Measurements from ENCODE around the gene EFNA3. TPM values are rescaled to one million over a fixed set of nuclear protein-coding genes. Genes with fewer than 3 reads are reported as not detected.
A peak's percentile ranks its signal among the peaks of the same experiment; 100 is the strongest.

EFNA3 gene
- total RNA-seq, 4 donors from 2014 or later, result 2.3 to 8.7 (median 5.3) TPM

DNA sequence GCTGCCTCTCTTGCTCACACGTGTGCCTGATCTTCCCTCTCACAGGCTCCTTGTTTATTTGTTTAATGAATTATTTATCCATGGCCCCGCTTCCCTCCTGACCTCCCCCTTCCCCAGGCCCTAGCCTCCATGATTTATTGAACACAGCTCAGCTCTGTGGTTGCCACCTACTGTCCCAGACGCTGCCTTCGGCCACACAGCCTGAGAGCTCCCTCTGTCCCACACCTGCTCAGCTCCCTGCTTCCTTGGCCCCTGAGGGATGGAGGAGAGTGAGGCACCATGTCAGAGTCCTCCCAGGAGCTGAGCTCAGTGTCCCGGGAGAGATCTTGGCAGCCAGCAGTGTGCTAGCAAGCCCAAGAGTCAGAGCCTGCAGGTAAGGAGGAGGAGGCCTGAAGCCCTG lies 3.1 kb upstream of the EFNA3 start:
- DNase-seq, result no peak
- TF ChIP-seq, protein P1, sequence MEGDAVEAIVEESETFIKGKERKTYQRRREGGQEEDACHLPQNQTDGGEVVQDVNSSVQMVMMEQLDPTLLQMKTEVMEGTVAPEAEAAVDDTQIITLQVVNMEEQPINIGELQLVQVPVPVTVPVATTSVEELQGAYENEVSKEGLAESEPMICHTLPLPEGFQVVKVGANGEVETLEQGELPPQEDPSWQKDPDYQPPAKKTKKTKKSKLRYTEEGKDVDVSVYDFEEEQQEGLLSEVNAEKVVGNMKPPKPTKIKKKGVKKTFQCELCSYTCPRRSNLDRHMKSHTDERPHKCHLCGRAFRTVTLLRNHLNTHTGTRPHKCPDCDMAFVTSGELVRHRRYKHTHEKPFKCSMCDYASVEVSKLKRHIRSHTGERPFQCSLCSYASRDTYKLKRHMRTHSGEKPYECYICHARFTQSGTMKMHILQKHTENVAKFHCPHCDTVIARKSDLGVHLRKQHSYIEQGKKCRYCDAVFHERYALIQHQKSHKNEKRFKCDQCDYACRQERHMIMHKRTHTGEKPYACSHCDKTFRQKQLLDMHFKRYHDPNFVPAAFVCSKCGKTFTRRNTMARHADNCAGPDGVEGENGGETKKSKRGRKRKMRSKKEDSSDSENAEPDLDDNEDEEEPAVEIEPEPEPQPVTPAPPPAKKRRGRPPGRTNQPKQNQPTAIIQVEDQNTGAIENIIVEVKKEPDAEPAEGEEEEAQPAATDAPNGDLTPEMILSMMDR (IDR thresholded peaks at IDR 0.05), result no peak
- no peak for TF ChIP-seq POLR2A (IDR thresholded peaks at IDR 0.05)
- peaks cover 16 to 34% (median 21%) of the 10 kb centered on the region in 4 donors for H3K4me1 ChIP-seq
- H3K27ac ChIP-seq, result no peak overlapping the region
- H3K9me3 ChIP-seq, result no peaks in the 10 kb centered on the region
- H3K36me3 ChIP-seq, result no peaks in the 10 kb centered on the region
- peaks cover 0 to 16% of the 10 kb centered on the region in 2 donors for H3K27me3 ChIP-seq
- H3K4me3 ChIP-seq, result no peak overlapping the region

DNA sequence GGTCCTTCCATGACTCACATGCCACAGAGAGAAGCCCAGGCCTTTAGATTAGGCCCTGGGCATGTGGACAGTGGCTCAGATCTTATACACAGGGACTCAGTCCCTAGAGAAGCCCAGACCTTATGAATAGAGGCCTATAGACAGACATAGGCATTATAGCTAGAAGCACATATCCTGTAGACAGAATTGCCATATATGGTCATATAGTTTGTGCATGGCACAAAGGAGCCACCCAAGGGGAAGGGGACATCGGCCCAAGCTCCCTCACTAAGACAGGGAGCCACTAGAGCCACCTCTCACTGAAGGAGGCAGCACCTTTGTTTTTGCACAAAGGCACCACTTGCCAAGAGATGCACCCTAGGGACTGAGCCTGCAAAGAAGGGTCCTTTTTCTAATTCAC lies 2.3 kb upstream of the EFNA3 start:
- H3K36me3 ChIP-seq, result no peaks in the 10 kb centered on the region
- DNase-seq, result no peak

GRCh38 chr1:155077346-155077745 lies 1.3 kb upstream of the EFNA3 start:
- peak in 1 of 3 donors; percentile 52 for DNase-seq

More for the DNA sequence above, 2.3 kb upstream of the EFNA3 start:
- H3K27ac ChIP-seq, result no peak overlapping the region
- no peak overlapping the region for H3K4me3 ChIP-seq
- TF ChIP-seq, protein P1 (IDR thresholded peaks at IDR 0.05), result no peak
- no peak for TF ChIP-seq POLR2A (IDR thresholded peaks at IDR 0.05)
- no peaks in the 10 kb centered on the region for H3K9me3 ChIP-seq
- H3K4me1 ChIP-seq, result peaks cover 20 to 34% (median 27%) of the 10 kb centered on the region in 4 donors
- H3K27me3 ChIP-seq, result peaks cover 0 to 25% of the 10 kb centered on the region in 2 donors

GRCh38 chr1:155077758-155078445 lies 735 bp upstream of the EFNA3 start:
- DNase-seq, result peak in 2 of 3 donors; percentile 67 to 71
- Histone ChIP-seq H3K4me3 (peak overlapping the region in 1 of 4 donors; percentile 54), H3K27ac (no peak overlapping the region)

More at GRCh38 chr1:155077346-155077745, 1.3 kb upstream of the EFNA3 start:
- Histone ChIP-seq H3K27ac (no peak overlapping the region), H3K4me3 (no peak overlapping the region), H3K27me3 (peaks cover 0 to 34% of the 10 kb centered on the region in 2 donors), H3K4me1 (peaks cover 21 to 42% (median 36%) of the 10 kb centered on the region in 4 donors), H3K36me3 (no peaks in the 10 kb centered on the region), H3K9me3 (no peaks in the 10 kb centered on the region)
- TF ChIP-seq, protein P1 (IDR thresholded peaks at IDR 0.05), result no peak
- TF ChIP-seq POLR2A (IDR thresholded peaks at IDR 0.05), result no peak

GRCh38 chr1:155079210-155079486 lies 511 bp downstream of the EFNA3 start:
- Histone ChIP-seq H3K4me1 (peaks cover 23 to 60% (median 41%) of the 10 kb centered on the region in 4 donors), H3K4me3 (peak overlapping the region; percentile 37 to 64 (median 51)), H3K9me3 (no peaks in the 10 kb centered on the region), H3K27ac (no peak overlapping the region), H3K27me3 (peaks cover 0 to 47% of the 10 kb centered on the region in 2 donors), H3K36me3 (no peaks in the 10 kb centered on the region)
- DNase-seq, result no peak
- TF ChIP-seq, protein P1 (IDR thresholded peaks at IDR 0.05), result no peak

More at GRCh38 chr1:155077758-155078445, 735 bp upstream of the EFNA3 start:
- TF ChIP-seq POLR2A (IDR thresholded peaks at IDR 0.05), result no peak
- TF ChIP-seq, protein P1 (IDR thresholded peaks at IDR 0.05), result no peak
- H3K27me3 ChIP-seq, result peaks cover 0 to 40% of the 10 kb centered on the region in 2 donors
- H3K36me3 ChIP-seq, result no peaks in the 10 kb centered on the region
- H3K9me3 ChIP-seq, result no peaks in the 10 kb centered on the region
- peaks cover 23 to 48% (median 40%) of the 10 kb centered on the region in 4 donors for H3K4me1 ChIP-seq
